GM18511 (cell line): ENCODE results near the gene PGGHG.

Source experiments
- ATAC-seq: cut with Tn5 transposase; IDR thresholded peaks from one replicate; pipeline ENCODE4 v1.9.1; 2021; ENCODE audit warnings: mild to moderate bottlenecking, moderate library complexity; ENCODE audit not compliant: unreplicated experiment

PGGHG gene

DNA sequence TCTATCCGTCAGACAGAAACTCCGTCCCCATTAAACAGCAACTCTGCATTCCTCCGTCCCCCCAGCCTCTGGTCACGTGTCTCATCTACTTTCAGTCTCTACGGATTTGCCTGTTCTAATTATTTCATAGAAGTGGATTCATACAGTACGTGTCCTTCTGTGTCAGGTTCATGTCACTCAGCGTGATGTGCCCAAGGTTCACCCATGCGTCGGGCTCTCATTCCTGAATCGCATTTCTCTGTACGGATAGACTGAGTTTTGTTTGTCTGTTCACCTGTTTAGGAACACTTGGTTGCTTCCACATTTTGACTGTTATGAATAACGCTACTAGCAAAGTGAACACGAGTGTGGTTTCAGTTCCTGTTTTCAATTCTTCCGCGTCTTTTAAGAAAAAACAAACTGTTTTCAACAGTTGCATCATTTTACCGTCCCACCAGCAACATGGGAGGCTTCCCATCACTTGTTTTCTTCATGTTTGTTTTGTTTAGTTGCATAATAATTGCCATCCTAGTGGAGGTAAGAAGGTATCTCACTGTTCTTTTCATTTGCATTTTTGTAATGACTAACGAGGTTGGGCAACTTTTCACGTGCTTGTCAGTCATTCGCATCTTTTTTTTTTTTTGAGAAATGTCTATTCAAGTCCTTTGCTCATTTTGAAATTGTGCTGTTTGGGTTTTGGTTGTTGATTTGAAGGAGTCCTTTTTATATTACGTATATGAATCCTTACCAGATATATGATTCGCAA, 19.6 kb upstream of the PGGHG start:
- ATAC-seq: peak; percentile 83

DNA sequence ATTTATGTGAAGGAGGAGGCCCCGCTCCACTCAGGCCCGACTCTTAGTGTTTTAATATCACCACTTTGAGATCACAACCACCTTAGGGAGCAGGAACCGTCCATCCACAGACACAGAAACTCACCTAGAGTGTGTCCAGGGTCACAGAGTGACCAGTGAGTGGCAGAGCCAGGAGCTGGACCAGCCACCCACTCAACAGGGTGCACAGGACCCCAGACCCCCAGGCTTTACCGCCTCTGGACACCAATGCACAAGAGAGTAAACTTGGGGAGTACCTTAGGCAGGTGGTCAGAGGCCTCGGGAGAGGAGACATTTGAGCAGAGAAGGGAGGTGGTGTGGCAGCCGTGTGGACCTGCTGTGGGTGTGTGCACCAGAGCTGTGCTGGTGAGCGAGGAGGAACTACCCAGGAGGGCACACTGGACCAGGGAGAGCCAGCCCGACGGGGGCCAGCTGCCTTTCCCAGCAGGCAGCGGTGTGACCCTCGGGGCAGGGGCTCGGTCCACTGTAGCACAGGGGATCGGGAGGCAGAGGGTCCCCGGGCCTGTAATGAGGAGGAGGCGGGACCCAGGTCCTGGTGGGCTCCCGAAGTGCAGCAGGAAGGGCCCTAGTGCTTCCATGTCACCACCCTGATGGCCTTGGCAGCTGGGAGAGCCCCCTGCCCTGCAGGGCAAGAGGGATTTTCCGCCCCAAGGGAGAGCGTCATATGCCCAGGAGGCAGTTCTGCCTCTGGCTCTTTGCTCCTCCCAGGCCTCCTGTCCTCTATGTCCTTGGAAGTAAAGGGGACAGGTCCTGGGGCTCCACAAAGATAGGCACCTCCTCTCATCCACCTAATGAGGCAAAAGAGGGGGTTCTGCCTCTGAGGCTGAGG, 18.2 kb upstream of the PGGHG start:
- no peak for ATAC-seq

GRCh38 chr11:271319-271715, 17.6 kb upstream of the PGGHG start:
- ATAC-seq: no peak

DNA sequence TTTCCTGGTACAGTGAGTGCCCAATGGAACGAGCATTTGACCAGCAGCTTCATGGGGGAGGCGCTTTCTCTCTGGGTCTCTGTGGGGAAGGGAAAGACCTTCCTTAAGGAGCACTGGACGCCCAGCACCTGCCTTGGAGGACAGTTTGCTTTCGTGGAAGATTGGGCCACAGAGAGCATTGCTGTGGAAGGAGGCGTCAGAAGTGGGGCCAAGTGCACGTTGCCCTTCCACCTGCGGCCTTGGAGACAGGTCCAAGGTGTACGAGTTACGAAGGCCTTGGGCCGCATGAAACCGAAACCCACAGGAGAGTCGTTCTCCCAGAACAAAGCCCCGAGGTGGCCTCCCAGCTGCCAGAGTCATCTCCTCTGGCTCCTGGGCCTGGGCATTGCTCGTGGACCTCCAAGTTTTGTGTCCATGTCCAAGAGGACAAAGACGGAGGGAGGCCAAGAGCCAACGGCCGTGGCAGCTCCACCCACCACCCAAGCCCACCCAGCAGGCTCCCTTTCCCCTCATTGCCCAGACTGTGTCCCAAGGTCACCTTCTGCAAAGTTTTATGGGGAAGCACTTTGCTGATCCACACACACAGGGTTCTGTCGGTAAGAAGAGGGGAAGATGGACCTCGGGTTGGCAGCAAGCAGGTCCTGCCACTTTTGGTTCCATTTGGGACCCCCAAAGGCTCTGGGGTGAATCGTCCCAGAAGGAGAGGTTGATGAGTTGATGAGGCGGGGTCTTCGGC, 16.6 kb upstream of the PGGHG start:
- ATAC-seq: no peak

- ATAC-seq: no peak
These were observed 16.1 kb upstream of the PGGHG start for GRCh38 chr11:272931-273198.

- ATAC-seq: no peak
These were observed 12.7 kb upstream of the PGGHG start for GRCh38 chr11:276219-276618.

- no peak for ATAC-seq
These were observed 10.7 kb upstream of the PGGHG start, which contains the start of gene NLRP6 for GRCh38 chr11:278001-278951. Gene NLRP6 (plus strand): TSS chr11:278407. CDS start chr11:278570, 163 bp downstream.

GRCh38 chr11:279040-279965, 9.6 kb upstream of the PGGHG start:
- ATAC-seq: no peak

DNA sequence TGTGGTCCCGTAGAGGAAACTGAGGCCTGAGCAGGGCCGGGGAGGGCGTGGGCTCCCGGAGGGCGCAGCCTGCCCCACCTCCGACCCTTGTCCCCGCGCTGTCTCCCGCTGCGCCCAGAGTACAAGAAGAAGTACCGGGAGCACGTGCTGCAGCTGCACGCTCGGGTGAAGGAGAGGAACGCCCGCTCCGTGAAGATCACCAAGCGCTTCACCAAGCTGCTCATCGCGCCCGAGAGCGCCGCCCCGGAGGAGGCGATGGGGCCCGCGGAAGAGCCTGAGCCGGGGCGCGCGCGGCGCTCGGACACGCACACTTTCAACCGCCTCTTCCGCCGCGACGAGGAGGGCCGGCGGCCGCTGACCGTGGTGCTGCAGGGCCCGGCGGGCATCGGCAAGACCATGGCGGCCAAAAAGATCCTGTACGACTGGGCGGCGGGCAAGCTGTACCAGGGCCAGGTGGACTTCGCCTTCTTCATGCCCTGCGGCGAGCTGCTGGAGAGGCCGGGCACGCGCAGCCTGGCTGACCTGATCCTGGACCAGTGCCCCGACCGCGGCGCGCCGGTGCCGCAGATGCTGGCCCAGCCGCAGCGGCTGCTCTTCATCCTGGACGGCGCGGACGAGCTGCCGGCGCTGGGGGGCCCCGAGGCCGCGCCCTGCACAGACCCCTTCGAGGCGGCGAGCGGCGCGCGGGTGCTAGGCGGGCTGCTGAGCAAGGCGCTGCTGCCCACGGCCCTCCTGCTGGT, 8.8 kb upstream of the PGGHG start:
- no peak for ATAC-seq

DNA sequence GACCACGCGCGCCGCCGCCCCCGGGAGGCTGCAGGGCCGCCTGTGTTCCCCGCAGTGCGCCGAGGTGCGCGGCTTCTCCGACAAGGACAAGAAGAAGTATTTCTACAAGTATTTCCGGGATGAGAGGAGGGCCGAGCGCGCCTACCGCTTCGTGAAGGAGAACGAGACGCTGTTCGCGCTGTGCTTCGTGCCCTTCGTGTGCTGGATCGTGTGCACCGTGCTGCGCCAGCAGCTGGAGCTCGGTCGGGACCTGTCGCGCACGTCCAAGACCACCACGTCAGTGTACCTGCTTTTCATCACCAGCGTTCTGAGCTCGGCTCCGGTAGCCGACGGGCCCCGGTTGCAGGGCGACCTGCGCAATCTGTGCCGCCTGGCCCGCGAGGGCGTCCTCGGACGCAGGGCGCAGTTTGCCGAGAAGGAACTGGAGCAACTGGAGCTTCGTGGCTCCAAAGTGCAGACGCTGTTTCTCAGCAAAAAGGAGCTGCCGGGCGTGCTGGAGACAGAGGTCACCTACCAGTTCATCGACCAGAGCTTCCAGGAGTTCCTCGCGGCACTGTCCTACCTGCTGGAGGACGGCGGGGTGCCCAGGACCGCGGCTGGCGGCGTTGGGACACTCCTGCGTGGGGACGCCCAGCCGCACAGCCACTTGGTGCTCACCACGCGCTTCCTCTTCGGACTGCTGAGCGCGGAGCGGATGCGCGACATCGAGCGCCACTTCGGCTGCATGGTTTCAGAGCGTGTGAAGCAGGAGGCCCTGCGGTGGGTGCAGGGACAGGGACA, 8.0 kb upstream of the PGGHG start:
- ATAC-seq: no peak

- ATAC-seq: no peak
These were observed 7.3 kb upstream of the PGGHG start for GRCh38 chr11:281486-282161.

- no peak for ATAC-seq
These were observed 6.8 kb upstream of the PGGHG start for GRCh38 chr11:282171-282570.

DNA sequence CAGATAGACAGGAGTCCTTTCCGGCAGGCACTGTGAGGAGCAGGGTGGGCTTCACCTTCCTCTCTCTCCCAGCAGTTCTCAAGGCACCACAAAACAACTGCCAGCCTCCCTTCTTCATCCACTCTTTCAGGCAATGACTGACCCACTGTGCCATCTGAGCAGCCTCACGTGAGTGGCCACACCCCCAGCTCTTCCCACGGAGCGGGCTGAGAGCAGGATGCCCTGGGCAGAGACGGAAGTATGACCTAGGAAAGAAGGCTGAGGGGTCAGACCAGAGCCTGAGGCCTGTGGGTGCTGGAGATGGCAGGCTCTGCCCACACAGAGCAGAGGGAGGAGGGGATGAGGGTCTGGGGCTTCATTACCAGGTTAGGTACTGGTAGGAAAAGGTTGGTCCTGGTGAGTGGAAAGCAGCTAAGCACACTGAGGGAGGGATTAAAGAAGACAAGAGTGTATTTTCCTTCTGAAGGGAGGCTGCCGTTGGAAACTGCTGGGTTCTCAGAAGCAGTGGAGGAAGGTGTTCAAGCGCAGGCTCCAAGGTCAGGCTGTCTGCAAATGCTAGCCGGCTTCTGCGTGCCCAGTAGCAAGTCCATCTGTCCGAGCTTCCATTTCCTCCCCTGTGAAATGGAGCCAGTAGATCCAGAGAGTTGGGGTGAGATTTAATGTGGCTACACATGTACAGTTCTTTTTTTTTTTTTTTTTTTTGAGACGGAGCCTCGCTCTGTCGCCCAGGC, 6.1 kb upstream of the PGGHG start:
- ATAC-seq: no peak

GRCh38 chr11:283405-284104, 5.4 kb upstream of the PGGHG start:
- no peak for ATAC-seq

DNA sequence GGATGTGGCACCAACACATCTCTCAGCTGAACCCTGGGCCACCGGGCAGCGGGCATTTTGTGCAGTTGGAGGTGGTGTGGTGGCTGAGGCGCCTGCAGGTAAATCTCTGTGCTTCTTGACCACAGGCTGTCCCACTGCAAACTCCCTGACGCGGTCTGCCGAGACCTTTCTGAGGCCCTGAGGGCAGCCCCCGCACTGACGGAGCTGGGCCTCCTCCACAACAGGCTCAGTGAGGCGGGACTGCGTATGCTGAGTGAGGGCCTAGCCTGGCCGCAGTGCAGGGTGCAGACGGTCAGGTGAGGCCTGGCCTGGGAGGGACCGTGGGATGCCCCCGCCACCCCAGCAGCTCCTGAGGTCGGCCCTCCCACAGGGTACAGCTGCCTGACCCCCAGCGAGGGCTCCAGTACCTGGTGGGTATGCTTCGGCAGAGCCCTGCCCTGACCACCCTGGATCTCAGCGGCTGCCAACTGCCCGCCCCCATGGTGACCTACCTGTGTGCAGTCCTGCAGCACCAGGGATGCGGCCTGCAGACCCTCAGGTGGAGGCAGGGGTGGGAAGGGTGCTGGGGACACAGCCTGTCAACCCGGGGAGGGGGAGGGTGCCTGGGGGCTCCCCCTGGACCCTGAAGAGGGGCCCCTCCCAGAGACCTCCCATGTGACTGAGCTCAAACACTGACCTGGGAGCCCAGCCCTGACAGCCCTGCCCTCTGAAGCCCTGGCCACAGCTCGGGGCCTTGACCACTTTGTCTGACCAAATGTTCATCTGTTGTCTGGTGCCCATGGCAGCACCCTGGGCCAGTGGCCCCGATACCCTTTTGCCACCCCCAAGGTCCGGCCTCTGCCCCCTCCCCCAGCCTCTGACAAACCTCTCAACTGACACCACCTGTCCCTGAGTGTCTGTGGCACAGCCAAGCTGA, 4.6 kb upstream of the PGGHG start:
- ATAC-seq: no peak
